ENCODE measurements around the gene ATF3.

DNA sequence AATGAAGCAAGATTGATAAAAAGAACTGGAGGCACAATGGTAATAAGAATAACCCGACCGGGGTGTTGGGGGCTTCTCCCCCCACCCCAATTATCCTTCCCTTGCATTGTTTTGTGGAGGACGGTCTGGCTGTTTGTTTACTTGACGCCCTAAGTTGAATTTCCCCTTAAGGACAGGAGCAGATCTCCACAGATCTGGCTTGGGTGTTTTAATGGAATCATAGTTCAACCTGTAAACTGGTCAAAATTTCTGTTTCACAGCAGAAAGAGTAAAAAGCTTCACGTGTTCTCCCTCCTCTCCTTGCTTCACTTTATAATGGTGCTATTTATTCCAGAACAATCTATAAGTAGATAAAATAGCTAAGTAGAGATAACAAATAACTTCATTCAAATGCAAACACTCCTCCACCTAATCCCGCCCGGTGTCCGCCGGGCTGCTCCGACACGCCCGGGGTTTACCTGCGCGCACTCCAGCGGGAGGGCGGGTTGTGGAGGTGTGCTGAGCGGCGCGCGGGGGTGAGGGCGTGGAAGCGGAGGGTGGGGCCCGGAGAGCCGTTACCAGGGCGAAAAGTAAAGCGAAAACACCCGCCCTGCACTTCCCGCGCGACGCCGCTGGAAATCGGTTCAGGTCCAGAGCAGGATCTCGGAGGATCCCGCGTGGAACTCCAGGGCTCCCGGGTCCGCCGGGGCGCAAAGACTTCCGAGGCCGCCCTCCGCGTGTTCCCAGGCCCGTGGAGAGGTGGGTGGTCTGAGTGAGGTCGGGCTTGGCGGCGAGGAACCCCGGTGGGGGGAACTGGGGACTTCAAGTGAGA lies 2.0 kb upstream of the ATF3 start:
- TF ChIP-seq ZNF70 (CRISPR knock-in tag; IDR thresholded peaks at IDR 0.05) (no peak), RARB (CRISPR knock-in tag; IDR thresholded peaks at IDR 0.05) (no peak), ESRRG (CRISPR knock-in tag; IDR thresholded peaks at IDR 0.05) (no peak), SNAI2 (CRISPR knock-in tag; IDR thresholded peaks at IDR 0.05) (no peak)
- TF ChIP-seq, protein P1, sequence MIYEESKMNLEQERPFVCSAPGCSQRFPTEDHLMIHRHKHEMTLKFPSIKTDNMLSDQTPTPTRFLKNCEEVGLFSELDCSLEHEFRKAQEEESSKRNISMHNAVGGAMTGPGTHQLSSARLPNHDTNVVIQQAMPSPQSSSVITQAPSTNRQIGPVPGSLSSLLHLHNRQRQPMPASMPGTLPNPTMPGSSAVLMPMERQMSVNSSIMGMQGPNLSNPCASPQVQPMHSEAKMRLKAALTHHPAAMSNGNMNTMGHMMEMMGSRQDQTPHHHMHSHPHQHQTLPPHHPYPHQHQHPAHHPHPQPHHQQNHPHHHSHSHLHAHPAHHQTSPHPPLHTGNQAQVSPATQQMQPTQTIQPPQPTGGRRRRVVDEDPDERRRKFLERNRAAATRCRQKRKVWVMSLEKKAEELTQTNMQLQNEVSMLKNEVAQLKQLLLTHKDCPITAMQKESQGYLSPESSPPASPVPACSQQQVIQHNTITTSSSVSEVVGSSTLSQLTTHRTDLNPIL (CRISPR knock-in tag; IDR thresholded peaks at IDR 0.05; ENCODE audit: low read depth): no peak

All from SK-N-SH treated with all-trans-retinoic acid at 6 μM for 48 hours (cell line).